HG02642 (cell line): Measurements from ENCODE around the gene SCN1B.
"Not testable (repeated sequence)": the region's sequence is repeated elsewhere in the genome, so short reads cannot be mapped to it uniquely, and the experiment has no call there.

Experiments used
- ATAC-seq: cut with Tn5 transposase; IDR thresholded peaks from one replicate; pipeline ENCODE4 v1.9.1; 2021; ENCODE audit warnings: mild to moderate bottlenecking; ENCODE audit not compliant: unreplicated experiment, poor library complexity

SCN1B gene

GRCh38 chr19:35000647-35001501 lies 29.4 kb upstream of the SCN1B start:
- peak; percentile 18 for ATAC-seq

GRCh38 chr19:35002037-35002535 lies 28.2 kb upstream of the SCN1B start:
- no peak for ATAC-seq

GRCh38 chr19:35004517-35005255 lies 25.6 kb upstream of the SCN1B start:
- ATAC-seq = no peak

- no peak for ATAC-seq
Observed at GRCh38 chr19:35005256-35005977, 24.9 kb upstream of the SCN1B start.

- ATAC-seq = not testable (repeated sequence)
Observed at GRCh38 chr19:35006007-35006341, 24.3 kb upstream of the SCN1B start.

GRCh38 chr19:35006342-35006998 lies 23.8 kb upstream of the SCN1B start:
- ATAC-seq = no peak

- ATAC-seq = no peak
Observed at GRCh38 chr19:35006999-35007365, 23.3 kb upstream of the SCN1B start.

- ATAC-seq = not testable (repeated sequence)
Observed at GRCh38 chr19:35007427-35007826, 22.8 kb upstream of the SCN1B start.

- ATAC-seq = no peak
Observed at GRCh38 chr19:35008891-35009341, 21.4 kb upstream of the SCN1B start.

- no peak for ATAC-seq
Observed at GRCh38 chr19:35009424-35010415, 20.6 kb upstream of the SCN1B start.

GRCh38 chr19:35011091-35011689 lies 19.1 kb upstream of the SCN1B start:
- no peak for ATAC-seq

- ATAC-seq = no peak
Observed at GRCh38 chr19:35011737-35012682, 18.3 kb upstream of the SCN1B start.

GRCh38 chr19:35013041-35013819 lies 17.0 kb upstream of the SCN1B start:
- peak; percentile 52 for ATAC-seq

- ATAC-seq = no peak
Observed at GRCh38 chr19:35013820-35014754, 16.2 kb upstream of the SCN1B start.

GRCh38 chr19:35014774-35015173 lies 15.5 kb upstream of the SCN1B start:
- not testable (repeated sequence) for ATAC-seq
